ENCODE data around the gene RRP8.

Gene RRP8

GRCh38 chr11:6565988-6566703, 37.3 kb downstream of the RRP8 start:
- no peak for FAIRE-seq

GRCh38 chr11:6565325-6565724, 38.1 kb downstream of the RRP8 start:
- no peak for FAIRE-seq

GRCh38 chr11:6563667-6564066, 39.7 kb downstream of the RRP8 start:
- FAIRE-seq = no peak

GRCh38 chr11:6563121-6563619, 40.2 kb downstream of the RRP8 start:
- FAIRE-seq = no peak

- no peak for FAIRE-seq
These were observed 42.1 kb downstream of the RRP8 start for GRCh38 chr11:6561288-6561687.

GRCh38 chr11:6559369-6559768, 44.0 kb downstream of the RRP8 start:
- no peak for FAIRE-seq

- no peak for FAIRE-seq
These were observed 45.4 kb downstream of the RRP8 start for GRCh38 chr11:6557761-6558674.

- no peak for FAIRE-seq
These were observed 46.4 kb downstream of the RRP8 start for GRCh38 chr11:6557063-6557462.

- no peak for FAIRE-seq
These were observed 47.1 kb downstream of the RRP8 start for GRCh38 chr11:6556139-6556949.

- no peak for FAIRE-seq
These were observed 48.3 kb downstream of the RRP8 start for GRCh38 chr11:6554828-6555706.

- FAIRE-seq = no peak
These were observed 49.8 kb downstream of the RRP8 start for GRCh38 chr11:6553634-6554033.

- FAIRE-seq = no peak
These were observed 54.8 kb downstream of the RRP8 start for GRCh38 chr11:6548641-6549040.

GRCh38 chr11:6548121-6548520, 55.3 kb downstream of the RRP8 start:
- FAIRE-seq = no peak

- no peak for FAIRE-seq
These were observed 56.2 kb downstream of the RRP8 start for GRCh38 chr11:6547177-6547576.

GRCh38 chr11:6546735-6547134, 56.7 kb downstream of the RRP8 start:
- no peak for FAIRE-seq

GRCh38 chr11:6545917-6546605, 57.4 kb downstream of the RRP8 start:
- FAIRE-seq = no peak
